Tibial nerve (tissue), 4 donors: ENCODE data around the gene NANOS3.

Source experiments
- EP300 ChIP-seq, 2 donors: sonication (generic); formaldehyde crosslinking; IDR thresholded peaks; one replicate each; pipeline ENCODE4 v1.6.1; 2017; ENCODE audit warnings: antibody characterized with exemption in 2 of 2, mild to moderate bottlenecking in 1 of 2
- POLR2A ChIP-seq, 2 donors: fragments of 450-650 bp; IDR thresholded peaks; one replicate each; pipeline ENCODE4 v1.6.1; 2017; ENCODE audit warnings: antibody characterized with exemption in 2 of 2, mild to moderate bottlenecking in 2 of 2, moderate library complexity in 2 of 2
- TF ChIP-seq, protein P1 (sequence below), 5 experiments: fragments of 200-600 bp in 3 of 5; fragments of 450-650 bp in 2 of 5; sonication (generic) in 3 of 5; IDR thresholded peaks; one replicate each; pipeline ENCODE4 v1.5.1; 2016 to 2019; ENCODE audit warnings: antibody characterized with exemption in 5 of 5, mild to moderate bottlenecking in 3 of 5, moderate library complexity in 2 of 5

- no peak for TF ChIP-seq POLR2A (IDR thresholded peaks at IDR 0.05)
- TF ChIP-seq, protein P1, sequence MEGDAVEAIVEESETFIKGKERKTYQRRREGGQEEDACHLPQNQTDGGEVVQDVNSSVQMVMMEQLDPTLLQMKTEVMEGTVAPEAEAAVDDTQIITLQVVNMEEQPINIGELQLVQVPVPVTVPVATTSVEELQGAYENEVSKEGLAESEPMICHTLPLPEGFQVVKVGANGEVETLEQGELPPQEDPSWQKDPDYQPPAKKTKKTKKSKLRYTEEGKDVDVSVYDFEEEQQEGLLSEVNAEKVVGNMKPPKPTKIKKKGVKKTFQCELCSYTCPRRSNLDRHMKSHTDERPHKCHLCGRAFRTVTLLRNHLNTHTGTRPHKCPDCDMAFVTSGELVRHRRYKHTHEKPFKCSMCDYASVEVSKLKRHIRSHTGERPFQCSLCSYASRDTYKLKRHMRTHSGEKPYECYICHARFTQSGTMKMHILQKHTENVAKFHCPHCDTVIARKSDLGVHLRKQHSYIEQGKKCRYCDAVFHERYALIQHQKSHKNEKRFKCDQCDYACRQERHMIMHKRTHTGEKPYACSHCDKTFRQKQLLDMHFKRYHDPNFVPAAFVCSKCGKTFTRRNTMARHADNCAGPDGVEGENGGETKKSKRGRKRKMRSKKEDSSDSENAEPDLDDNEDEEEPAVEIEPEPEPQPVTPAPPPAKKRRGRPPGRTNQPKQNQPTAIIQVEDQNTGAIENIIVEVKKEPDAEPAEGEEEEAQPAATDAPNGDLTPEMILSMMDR (IDR thresholded peaks at IDR 0.05): no peak
- TF ChIP-seq EP300 (IDR thresholded peaks at IDR 0.05): no peak
Measured at GRCh38 chr19:13864667-13865570, 12.0 kb upstream of the NANOS3 start.
